Left renal cortex interstitium (tissue), 4 donors: Measurements from ENCODE around the gene RNF148. TPM values are rescaled to one million over a fixed set of nuclear protein-coding genes. Genes with fewer than 3 reads are reported as not detected.

Experiments used
- polyA plus RNA-seq, 4 donors: library from polyadenylated mRNA; unstranded; fragments of 120-200 nt; gene quantifications; one replicate each; pipeline ENCODE4 v1.2.1, GENCODE V29; 2013; ENCODE audit not compliant: insufficient read length in 4 of 4

Gene RNF148
- polyA plus RNA-seq, 4 donors = 0.09 to 0.38 (median 0.21) TPM

Other genes with a start within 250 kb of the RNF148 start
- under 1 TPM in 3 of 4 donors, not detected in 1; 0.13 to 0.19 (median 0.17) TPM for gene RNF133, start 3.8 kb downstream of the RNF148 start, polyA plus RNA-seq
- 10 to 100 TPM; 39.1 to 65.8 (median 46.5) TPM for gene CADPS2, start 183.5 kb upstream of the RNF148 start, polyA plus RNA-seq